Cardiac muscle cell (in vitro differentiated cells and primary cell): ENCODE results near the gene MYLK4. TPM values are rescaled to one million over a fixed set of nuclear protein-coding genes. Genes with fewer than 3 reads are reported as not detected.
A peak's percentile ranks its signal among the peaks of the same experiment; 100 is the strongest.

Source experiments
- DNase-seq, 2 donors: peaks; one replicate each; pipeline versions ENCODE4 v3.0.0 to v3.0.0-alpha.2; 2010 to 2017; ENCODE audit warnings: low read depth in 1 of 2, low spot score in 1 of 2
- H3K27ac ChIP-seq: fragments of 200-600 bp; sonication (generic); 2 replicates; pipeline ENCODE4 v1.5.1; 2016
- H3K27me3 ChIP-seq: fragments of 200-600 bp; sonication (generic); 2 replicates; pipeline ENCODE4 v1.6.0; 2016; ENCODE audit warnings: control low read depth
- H3K36me3 ChIP-seq: fragments of 200-600 bp; sonication (generic); 2 replicates; pipeline ENCODE4 v1.5.1; 2016; ENCODE audit warnings: control low read depth
- H3K4me1 ChIP-seq: fragments of 200-600 bp; sonication (generic); 2 replicates; pipeline ENCODE4 v1.8.1; 2017; ENCODE audit warnings: low read depth, mild to moderate bottlenecking, mixed run types
- H3K4me3 ChIP-seq: fragments of 200-600 bp; sonication (generic); 2 replicates; pipeline ENCODE4 v1.5.1; 2016; ENCODE audit warnings: mild to moderate bottlenecking
- H3K9me3 ChIP-seq: fragments of 200-600 bp; sonication (generic); 2 replicates; pipeline ENCODE4 v1.5.1; 2017; ENCODE audit warnings: low read depth, mild to moderate bottlenecking, control low read depth
- CTCF ChIP-seq: IDR thresholded peaks from 2 replicates; pipeline ENCODE4 v1.5.1; 2012; ENCODE audit warnings: low read depth, mild to moderate bottlenecking, low read length
- polyA plus RNA-seq: library from polyadenylated mRNA; unstranded; fragments of >200 nt; fragmentation: Nextera tagmentation; extraction: Ambion mirVana; gene quantifications from 2 replicates; pipeline ENCODE4 v1.2.1, GENCODE V29; 2016
- total RNA-seq: library from RNA; depleted of rRNA; stranded (reverse); fragments of >200 nt; gene quantifications from 2 replicates; pipeline ENCODE4 v1.2.3, GENCODE V29; 2016

Gene MYLK4
- total and polyA plus RNA-seq, 2 experiments from 2014 or later: 0.23 to 0.69 TPM

- Histone ChIP-seq H3K4me1 (no peaks in the 10 kb centered on the region), H3K9me3 (no peaks in the 10 kb centered on the region), H3K27me3 (no peaks in the 10 kb centered on the region), H3K36me3 (no peaks in the 10 kb centered on the region), H3K4me3 (no peak overlapping the region), H3K27ac (no peak overlapping the region)
- TF ChIP-seq CTCF: peak; percentile 52
- peak; percentile 28 to 74 for DNase-seq
Observed at GRCh38 chr6:2695454-2696095, 55.1 kb downstream of the MYLK4 start.

GRCh38 chr6:2693231-2693630 is 57.5 kb downstream of the MYLK4 start:
- Histone ChIP-seq H3K4me3 (no peak overlapping the region), H3K36me3 (no peaks in the 10 kb centered on the region), H3K9me3 (no peaks in the 10 kb centered on the region), H3K27me3 (no peaks in the 10 kb centered on the region), H3K27ac (no peak overlapping the region), H3K4me1 (no peaks in the 10 kb centered on the region)
- DNase-seq: no peak
- no peak for TF ChIP-seq CTCF

GRCh38 chr6:2688401-2689064 is 62.2 kb downstream of the MYLK4 start:
- DNase-seq: peak in 1 of 2 donors; percentile 88
- H3K36me3 ChIP-seq: no peaks in the 10 kb centered on the region

GRCh38 chr6:2687456-2687855 is 63.3 kb downstream of the MYLK4 start:
- Histone ChIP-seq H3K9me3 (no peaks in the 10 kb centered on the region), H3K36me3 (no peaks in the 10 kb centered on the region), H3K4me1 (no peaks in the 10 kb centered on the region), H3K4me3 (no peak overlapping the region), H3K27me3 (no peaks in the 10 kb centered on the region), H3K27ac (no peak overlapping the region)
- no peak for DNase-seq
- no peak for TF ChIP-seq CTCF

More at GRCh38 chr6:2688401-2689064, 62.2 kb downstream of the MYLK4 start:
- no peaks in the 10 kb centered on the region for H3K9me3 ChIP-seq
- no peak overlapping the region for H3K27ac ChIP-seq
- no peak for TF ChIP-seq CTCF
- H3K27me3 ChIP-seq: no peaks in the 10 kb centered on the region
- no peak overlapping the region for H3K4me3 ChIP-seq
- no peaks in the 10 kb centered on the region for H3K4me1 ChIP-seq

- H3K27me3 ChIP-seq: no peaks in the 10 kb centered on the region
- H3K27ac ChIP-seq: no peak overlapping the region
- no peaks in the 10 kb centered on the region for H3K9me3 ChIP-seq
- no peak for TF ChIP-seq CTCF
- H3K36me3 ChIP-seq: no peaks in the 10 kb centered on the region
- no peak overlapping the region for H3K4me3 ChIP-seq
- DNase-seq: no peak
- no peaks in the 10 kb centered on the region for H3K4me1 ChIP-seq
Observed at GRCh38 chr6:2686515-2686914, 64.2 kb downstream of the MYLK4 start.
